HCT116 (cell line): ENCODE measurements around the gene SLC1A1. TPM values are rescaled to one million over a fixed set of nuclear protein-coding genes. Genes with fewer than 3 reads are reported as not detected.

Experiments used
- ATAC-seq: fragments of 200-7000 bp; cut with Tn5 transposase; 2 replicates; pipeline ENCODE4 v1.9.1; 2020; ENCODE audit warnings: mild to moderate bottlenecking, moderate library complexity
- BruUV-seq: library from RNA; stranded (reverse); fragments of 400-500 nt; replicated peaks from 2 replicates; lab custom pipeline; 2021; lab: Mats Ljungman, UMichigan
- CTCF ChIA-PET: fragments of 300-600 bp; sonication (Branson Sonifier 250); formaldehyde crosslinking; loops from one replicate; lab custom pipeline; 2021; ENCODE audit warnings: antibody characterized with exemption; lab: Charles Lee
- POLR2A ChIA-PET: fragments of 300-600, 350-600 bp; sonication (Branson Sonifier 250); formaldehyde crosslinking; loops from one replicate; lab custom pipeline; 2021; ENCODE audit warnings: antibody characterized with exemption; lab: Charles Lee
- RAD21 ChIA-PET, 2 experiments: fragments of 300-600 bp; sonication (Branson Sonifier 250); formaldehyde crosslinking; loops; one replicate each; lab custom pipeline; 2023; ENCODE audit warnings: low total read pairs in 2 of 2; ENCODE audit not compliant: uncharacterized antibody in 2 of 2, unreplicated experiment in 2 of 2, low non-redundant PET in 1 of 2; lab: Charles Lee
- DNase-seq: peaks from one replicate; pipeline ENCODE4 v3.0.0-alpha.2; 2010; ENCODE audit warnings: low read depth, low spot score
- H2AFZ ChIP-seq: fragments of 200-600 bp; shearing (Covaris generic), sonication (generic); 2 replicates; pipeline ENCODE4 v1.6.1; 2017; ENCODE audit warnings: low read depth, mixed run types, mixed read lengths, antibody characterized with exemption, low read length; ENCODE audit not compliant: poor library complexity, severe bottlenecking
- H3K27ac ChIP-seq: 2 replicates; pipeline ENCODE4 v1.5.1; 2012; ENCODE audit warnings: low read depth, low read length
- H3K27me3 ChIP-seq: fragments of 200-600 bp; sonication (generic); 2 replicates; pipeline ENCODE4 v1.6.1; 2016; ENCODE audit warnings: mixed run types, low read length, mixed read lengths; ENCODE audit not compliant: insufficient read depth
- H3K36me3 ChIP-seq, 2 experiments: fragments of 200-500 bp in 1 of 2; fragments of 200-600 bp in 1 of 2; sonication (Bioruptor generic) in 1 of 2; sonication (generic) in 1 of 2; 2 replicates each; pipeline versions ENCODE4 v1.5.1 to v1.6.1; 2014 to 2016; ENCODE audit warnings: low read length in 2 of 2, inconsistent platforms in 1 of 2, mixed read lengths in 1 of 2, mixed run types in 1 of 2; ENCODE audit not compliant: insufficient read depth in 2 of 2, control insufficient read depth in 1 of 2
- H3K4me1 ChIP-seq, 2 experiments: fragments of 200-600 bp in 1 of 2; sonication (generic) in 1 of 2; 2 replicates each; pipeline versions ENCODE4 v1.5.1 to v1.6.1; 2012 to 2017; ENCODE audit warnings: low read length in 2 of 2, inconsistent platforms in 1 of 2, mild to moderate bottlenecking in 1 of 2, mixed read lengths in 1 of 2, mixed run types in 1 of 2, moderate library complexity in 1 of 2; ENCODE audit not compliant: insufficient read depth in 2 of 2, control insufficient read depth in 1 of 2
- H3K4me2 ChIP-seq: fragments of 200-600 bp; sonication (generic); 2 replicates; pipeline ENCODE4 v1.6.1; 2017; ENCODE audit warnings: mixed run types, low read length, mixed read lengths
- H3K4me3 ChIP-seq, 2 experiments: fragments of 200-600 bp in 1 of 2; sonication (generic) in 1 of 2; replicated peaks in 1 of 2; 2 replicates each; pipeline ENCODE4 v1.5.1; 2011 to 2016; ENCODE audit warnings: low read length in 2 of 2, control low read depth in 1 of 2, low read depth in 1 of 2, mild to moderate bottlenecking in 1 of 2, mixed read lengths in 1 of 2, mixed run types in 1 of 2
- H3K79me2 ChIP-seq: fragments of 200-600 bp; sonication (generic); 2 replicates; pipeline ENCODE4 v1.6.1; 2017; ENCODE audit warnings: mild to moderate bottlenecking, mixed run types, low read length, moderate library complexity, mixed read lengths; ENCODE audit not compliant: insufficient read depth
- H3K9ac ChIP-seq: fragments of 200-600 bp; sonication (generic); 2 replicates; pipeline ENCODE4 v1.6.1; 2016; ENCODE audit warnings: low read length, mixed read lengths
- H3K9me2 ChIP-seq: fragments of 200-600 bp; sonication (generic), shearing (Covaris generic); 2 replicates; pipeline ENCODE4 v1.6.1; 2017; ENCODE audit warnings: mixed run types, mild to moderate bottlenecking, moderate library complexity; ENCODE audit not compliant: insufficient read depth
- H3K9me3 ChIP-seq, 2 experiments: fragments of 200-500 bp in 1 of 2; fragments of 200-600 bp in 1 of 2; sonication (Bioruptor generic) in 1 of 2; sonication (generic) in 1 of 2; 2 replicates each; pipeline ENCODE4 v1.6.1; 2014 to 2017; ENCODE audit warnings: low read length in 2 of 2, mixed read lengths in 2 of 2, inconsistent platforms in 1 of 2, low read depth in 1 of 2, mild to moderate bottlenecking in 1 of 2, mixed run types in 1 of 2, moderate library complexity in 1 of 2; ENCODE audit not compliant: control insufficient read depth in 1 of 2, insufficient read depth in 1 of 2
- H4K20me1 ChIP-seq: fragments of 200-600 bp; sonication (generic), shearing (Covaris generic); 2 replicates; pipeline ENCODE4 v1.6.1; 2017; ENCODE audit warnings: mixed run types, mild to moderate bottlenecking, moderate library complexity; ENCODE audit not compliant: insufficient read depth
- CBX3 ChIP-seq: IDR thresholded peaks from 2 replicates; pipeline ENCODE4 v1.6.1; 2012; ENCODE audit warnings: low read depth
- CEBPB ChIP-seq: IDR thresholded peaks from 2 replicates; pipeline ENCODE4 v1.6.1; 2012; ENCODE audit warnings: low read depth
- CTCF ChIP-seq, 3 experiments: fragments of 200-600 bp in 1 of 3; sonication (generic) in 1 of 3; IDR thresholded peaks in 2 of 3; conservative IDR thresholded peaks in 1 of 3; 2 replicates each; pipeline ENCODE4 v1.5.1; 2012 to 2017; ENCODE audit warnings: low read depth in 2 of 3, low read length in 2 of 3, antibody characterized with exemption in 1 of 3, borderline replicate concordance in 1 of 3, control low read depth in 1 of 3, mild to moderate bottlenecking in 1 of 3, mixed read lengths in 1 of 3, mixed run types in 1 of 3, moderate library complexity in 1 of 3; ENCODE audit not compliant: insufficient read depth in 1 of 3
- EGR1 ChIP-seq: IDR thresholded peaks from 2 replicates; pipeline ENCODE4 v1.6.1; 2012; ENCODE audit warnings: low read depth
- FOSL1 ChIP-seq: IDR thresholded peaks from 2 replicates; pipeline ENCODE4 v1.6.1; 2012; ENCODE audit warnings: low read depth
- POLR2A ChIP-seq: IDR thresholded peaks from 2 replicates; pipeline ENCODE4 v1.7.0; 2011; ENCODE audit warnings: borderline replicate concordance; ENCODE audit not compliant: insufficient read depth, insufficient read length; ENCODE audit errors: extremely low read depth
- POLR2AphosphoS5 ChIP-seq: IDR thresholded peaks from 2 replicates; pipeline ENCODE4 v1.6.1; 2011; ENCODE audit warnings: mild to moderate bottlenecking, low read depth, low read length, moderate library complexity
- SRF ChIP-seq: IDR thresholded peaks from 2 replicates; pipeline ENCODE4 v1.6.1; 2012; ENCODE audit warnings: low read depth
- TCF7L2 ChIP-seq: IDR thresholded peaks from 2 replicates; pipeline ENCODE4 v1.7.0; 2011; ENCODE audit warnings: borderline replicate concordance, inconsistent platforms; ENCODE audit not compliant: insufficient read depth, insufficient read length; ENCODE audit errors: extremely low read depth
- YY1 ChIP-seq: IDR thresholded peaks from 2 replicates; pipeline ENCODE4 v1.6.1; 2011; ENCODE audit warnings: low read length, low read depth, moderate library complexity, mild to moderate bottlenecking; ENCODE audit not compliant: insufficient replicate concordance; ENCODE audit errors: extremely low read depth
- ZFX ChIP-seq: fragments of 450-650 bp; IDR thresholded peaks from 2 replicates; pipeline ENCODE4 v1.6.1; 2017
- ZNF274 ChIP-seq: fragments of 200-500 bp; sonication (Bioruptor generic); IDR thresholded peaks from 2 replicates; pipeline ENCODE4 v1.6.1; 2014; ENCODE audit warnings: mild to moderate bottlenecking, low read depth, low read length, inconsistent platforms
- intact Hi-C: fragments of 100-400 bp; cut with micrococcal nuclease; formaldehyde crosslinking; loops from 2 replicates; pipeline ENCODE4 v1.10.0; 2022
- total RNA-seq: library from RNA; stranded (reverse); gene quantifications from one replicate; pipeline ENCODE4 v1.2.1, GENCODE V29; 2021; ENCODE audit not compliant: unreplicated experiment
- TF ChIP-seq, protein P1 (sequence below): IDR thresholded peaks from 2 replicates; pipeline ENCODE4 v1.6.1; 2011; ENCODE audit warnings: mild to moderate bottlenecking, low read length, moderate library complexity; ENCODE audit not compliant: insufficient replicate concordance; ENCODE audit errors: extremely low read depth

Gene SLC1A1
- total RNA-seq, 1 experiment from 2014 or later, result 6.8 TPM

DNA sequence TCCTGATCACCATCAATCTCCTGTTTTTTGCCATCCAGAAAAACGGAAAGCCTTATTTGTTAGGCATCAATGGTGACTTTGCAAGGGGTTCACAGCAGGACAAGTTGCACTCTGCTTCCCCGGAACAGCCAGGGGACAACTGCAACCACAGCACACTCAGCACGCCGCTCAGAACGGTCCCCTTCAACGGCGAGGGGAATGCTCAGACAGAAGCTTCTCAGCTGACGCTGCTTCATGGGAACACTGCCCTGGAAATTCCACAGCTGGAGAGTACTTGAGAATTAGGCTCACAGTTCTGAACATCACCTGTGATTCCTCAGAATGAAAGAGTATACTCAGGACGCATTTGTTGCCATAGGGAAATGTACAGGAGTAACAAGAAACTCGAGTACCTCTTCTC lies 131.7 kb downstream of the SLC1A1 start:
- no peak for DNase-seq
- no peak overlapping the region for H2AFZ ChIP-seq

More for the DNA sequence above, 131.7 kb downstream of the SLC1A1 start:
- Histone ChIP-seq H3K27ac (no peak overlapping the region), H3K79me2 (no peaks in the 10 kb centered on the region), H4K20me1 (no peaks in the 10 kb centered on the region), H3K4me1 (no peaks in the 10 kb centered on the region), H3K9ac (no peak overlapping the region), H3K36me3 (no peaks in the 10 kb centered on the region), H3K9me3 (no peaks in the 10 kb centered on the region), H3K27me3 (no peaks in the 10 kb centered on the region)
- ChIA-PET CTCF (no interaction called here), POLR2A (no interaction called here)
- ATAC-seq, result no peak
- BruUV-seq, result no TSS peak
- TF ChIP-seq POLR2A, result no peak
- no peak for TF ChIP-seq ZNF274
- TF ChIP-seq YY1, result no peak
- TF ChIP-seq POLR2AphosphoS5, result no peak
- no peak for TF ChIP-seq SRF
- no peak for TF ChIP-seq TCF7L2
- no peak for TF ChIP-seq ZFX
- TF ChIP-seq FOSL1, result no peak
- no peak for TF ChIP-seq CEBPB
- TF ChIP-seq EGR1, result no peak
- no peak for TF ChIP-seq CBX3
- TF ChIP-seq, protein P1, sequence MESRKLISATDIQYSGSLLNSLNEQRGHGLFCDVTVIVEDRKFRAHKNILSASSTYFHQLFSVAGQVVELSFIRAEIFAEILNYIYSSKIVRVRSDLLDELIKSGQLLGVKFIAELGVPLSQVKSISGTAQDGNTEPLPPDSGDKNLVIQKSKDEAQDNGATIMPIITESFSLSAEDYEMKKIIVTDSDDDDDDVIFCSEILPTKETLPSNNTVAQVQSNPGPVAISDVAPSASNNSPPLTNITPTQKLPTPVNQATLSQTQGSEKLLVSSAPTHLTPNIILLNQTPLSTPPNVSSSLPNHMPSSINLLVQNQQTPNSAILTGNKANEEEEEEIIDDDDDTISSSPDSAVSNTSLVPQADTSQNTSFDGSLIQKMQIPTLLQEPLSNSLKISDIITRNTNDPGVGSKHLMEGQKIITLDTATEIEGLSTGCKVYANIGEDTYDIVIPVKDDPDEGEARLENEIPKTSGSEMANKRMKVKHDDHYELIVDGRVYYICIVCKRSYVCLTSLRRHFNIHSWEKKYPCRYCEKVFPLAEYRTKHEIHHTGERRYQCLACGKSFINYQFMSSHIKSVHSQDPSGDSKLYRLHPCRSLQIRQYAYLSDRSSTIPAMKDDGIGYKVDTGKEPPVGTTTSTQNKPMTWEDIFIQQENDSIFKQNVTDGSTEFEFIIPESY, result no peak
- no peak for TF ChIP-seq CTCF (IDR thresholded peaks at IDR 0.05 in 2 of 3, conservative IDR thresholded peaks at IDR 0.05 in 1 of 3; ENCODE audit: borderline replicate concordance in 1 of 3, insufficient read depth in 1 of 3, low read depth in 2 of 3, low read length in 2 of 3)
- TF ChIP-seq, all 23 proteins: peak for 0
- intact Hi-C loops, result no loop called here
- no peak overlapping the region for H3K4me2 ChIP-seq
- no peak overlapping the region for H3K4me3 ChIP-seq
- H3K9me2 ChIP-seq, result no peaks in the 10 kb centered on the region
- RAD21 ChIA-PET, result no interaction called here
